NCI-H1105 treated with DMSO at 0.1 percent for 48 hours (cell line): ENCODE measurements around the gene UTY.
"Not testable (repeated sequence)": the region's sequence is repeated elsewhere in the genome, so short reads cannot be mapped to it uniquely, and the experiment has no call there.

ENCODE experiments used
- DNase-seq: peaks from one replicate; lab custom pipeline; 2025; lab: John Stamatoyannopoulos, UW

UTY gene

DNA sequence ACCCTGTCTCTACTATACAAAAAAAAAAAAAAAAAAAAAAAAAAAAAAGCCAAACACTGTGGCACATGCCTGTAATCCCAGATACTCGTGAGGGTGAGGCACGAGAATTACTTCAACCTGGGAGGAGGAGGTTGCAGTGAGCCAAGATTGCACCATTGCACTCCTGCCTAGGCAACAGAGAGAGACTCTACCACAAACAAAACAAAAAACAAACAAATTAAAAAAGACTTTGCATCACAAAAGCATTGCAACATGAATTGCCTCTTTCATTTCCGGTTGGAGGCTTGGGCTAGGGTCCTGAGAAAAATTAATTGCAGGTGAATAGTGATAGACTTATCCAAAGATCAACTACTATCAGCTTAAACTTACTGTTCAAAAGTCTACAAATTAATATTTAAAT lies 180.4 kb downstream of the UTY start:
- DNase-seq: no peak

DNA sequence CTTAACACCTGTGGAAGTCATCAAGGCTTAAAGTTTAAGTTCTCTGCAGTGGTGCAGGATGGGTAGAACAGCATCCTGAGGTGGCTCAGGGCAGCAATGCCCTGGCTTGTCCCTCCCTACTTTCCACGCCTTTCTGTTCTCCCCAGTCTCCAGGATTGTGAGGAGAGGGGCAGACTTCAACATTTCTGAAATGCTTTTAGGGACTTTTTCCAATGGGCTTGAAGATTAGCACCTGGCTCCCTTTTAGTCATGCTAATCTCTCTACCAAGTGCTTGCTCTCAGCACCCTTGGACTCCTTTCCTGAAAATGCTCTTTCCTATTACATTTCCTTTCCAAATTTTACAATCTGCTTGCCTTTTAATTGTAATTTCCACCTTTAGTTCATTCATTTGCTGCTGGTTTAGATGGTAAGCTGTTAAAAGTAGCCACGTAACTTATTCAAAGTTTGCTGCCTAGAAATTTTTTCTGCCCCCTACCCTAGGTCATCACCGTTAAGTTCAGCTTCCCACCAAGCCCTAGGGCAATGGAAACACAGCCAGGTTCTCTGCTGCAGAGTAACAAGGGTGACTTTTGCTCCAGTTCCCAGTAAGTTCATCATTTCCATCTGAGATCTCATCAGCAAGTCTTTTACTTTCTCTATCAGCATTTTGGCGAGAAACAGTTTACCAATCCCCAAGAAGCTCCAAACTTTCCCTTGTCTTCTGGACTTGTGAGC lies 183.5 kb downstream of the UTY start:
- no peak for DNase-seq

DNA sequence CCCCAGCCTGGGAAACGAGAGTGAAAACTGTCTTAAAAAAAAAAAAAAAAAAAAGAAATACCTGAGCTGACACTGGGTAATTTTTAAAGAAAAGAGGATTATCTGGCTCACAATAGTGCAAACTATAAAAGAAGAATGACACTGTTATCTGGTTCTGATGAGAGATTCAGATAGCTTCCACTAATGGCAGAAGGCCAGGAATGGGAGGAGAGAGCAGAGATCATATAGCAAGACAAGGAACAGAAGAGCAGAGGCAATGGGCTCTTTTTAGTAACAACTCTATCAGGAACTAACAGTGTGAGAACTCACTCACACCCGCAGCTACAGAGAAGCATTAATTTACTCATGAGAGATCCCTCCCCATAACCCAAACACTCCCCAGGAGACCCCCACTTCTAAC lies 184.8 kb downstream of the UTY start:
- DNase-seq: no peak

DNA sequence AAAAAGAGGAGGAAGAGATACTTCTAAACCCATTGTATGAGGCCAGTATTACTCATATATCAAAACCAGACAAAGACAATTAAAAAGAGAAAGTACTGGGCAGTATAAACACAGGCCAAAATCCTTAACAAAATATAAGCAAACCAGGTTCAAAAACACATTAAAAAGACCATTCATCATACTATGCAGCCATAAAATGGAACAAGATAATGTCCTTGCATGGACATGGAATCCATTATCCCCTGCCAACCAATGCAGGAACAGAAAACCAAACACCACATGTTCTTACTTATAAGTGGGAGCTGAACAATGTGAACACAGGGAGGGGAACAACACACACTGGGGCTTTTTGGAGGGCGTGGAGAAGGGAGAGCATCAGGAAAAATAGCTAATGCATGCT lies 188.6 kb downstream of the UTY start:
- DNase-seq: no peak

DNA sequence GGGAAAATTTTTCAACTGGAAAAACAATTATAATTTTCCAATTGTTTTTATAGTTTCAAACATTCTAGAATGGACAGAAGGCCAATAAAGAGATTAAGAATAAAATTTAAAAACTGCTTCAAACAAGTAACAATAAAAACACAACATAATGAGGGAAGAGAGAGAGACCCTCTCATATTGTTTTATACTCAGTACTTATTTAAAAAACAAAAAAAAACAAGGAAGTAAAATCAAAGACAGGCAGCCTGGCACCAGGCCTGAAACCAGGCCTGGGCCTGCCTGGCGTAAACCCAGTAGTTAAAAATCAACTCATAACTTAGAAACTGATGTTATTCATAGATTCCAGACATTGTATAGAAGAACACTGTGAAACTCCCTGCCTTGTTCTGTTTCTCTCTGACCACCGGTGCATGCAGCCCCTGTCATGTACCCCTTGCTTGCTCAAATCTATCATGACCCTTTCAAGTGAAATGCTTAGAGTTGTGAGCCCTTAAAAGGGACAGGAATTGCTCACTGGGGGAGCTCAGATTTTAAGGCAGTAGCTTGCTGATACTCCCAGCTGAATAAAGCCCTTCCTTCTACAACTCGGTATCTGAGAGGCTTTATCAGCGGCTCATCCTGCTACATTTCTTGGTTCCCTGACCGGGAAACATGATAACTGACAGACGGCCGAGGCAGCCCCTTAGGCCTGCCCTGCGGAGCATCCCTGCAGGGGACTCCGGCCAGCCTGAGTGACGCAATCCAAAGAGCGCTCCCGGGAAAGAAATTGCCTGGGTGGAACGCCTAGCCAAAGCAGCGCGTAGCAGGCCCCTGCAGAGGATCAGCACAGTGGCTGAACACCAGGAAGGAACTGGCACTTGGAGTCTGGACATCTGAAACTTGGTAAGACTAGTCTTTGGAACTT lies 197.4 kb downstream of the UTY start:
- DNase-seq: not testable (repeated sequence)

DNA sequence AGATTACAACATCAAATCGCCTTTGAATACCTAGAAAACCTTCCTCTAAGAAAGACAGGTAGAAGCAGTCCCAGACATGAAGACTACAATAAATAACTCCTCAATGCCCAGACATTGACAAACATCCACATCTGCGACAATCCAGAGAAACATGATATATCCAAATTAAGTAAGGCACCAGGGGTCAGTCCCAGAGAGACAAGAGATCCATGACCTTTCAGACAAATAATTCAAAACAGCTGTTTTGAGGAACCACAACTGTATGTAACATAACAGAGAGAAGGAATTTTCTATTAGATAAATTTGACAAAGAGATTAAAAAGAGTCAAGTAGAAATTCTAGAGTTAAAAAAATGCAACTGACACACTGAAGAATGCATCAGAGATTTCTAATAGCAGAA lies 200.3 kb downstream of the UTY start:
- no peak for DNase-seq

DNA sequence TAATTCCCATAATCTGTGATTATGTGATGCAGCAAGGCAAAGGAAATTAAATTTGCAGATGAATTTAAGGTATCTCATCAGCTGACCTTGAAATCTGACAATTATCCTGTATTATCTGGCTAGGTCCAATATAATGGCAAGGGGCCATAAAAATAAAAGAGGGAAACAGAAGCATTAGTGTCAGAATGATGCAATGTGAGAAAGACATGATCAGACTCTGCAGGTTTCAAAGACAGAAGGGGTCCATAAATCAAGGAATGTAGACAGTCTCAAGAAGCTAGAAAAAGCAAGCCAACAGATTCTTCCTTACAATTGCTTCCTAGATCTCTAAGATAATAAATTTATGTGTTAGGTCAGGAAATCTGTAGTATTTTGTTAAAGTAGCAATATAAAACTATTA lies 208.1 kb downstream of the UTY start:
- DNase-seq: no peak

DNA sequence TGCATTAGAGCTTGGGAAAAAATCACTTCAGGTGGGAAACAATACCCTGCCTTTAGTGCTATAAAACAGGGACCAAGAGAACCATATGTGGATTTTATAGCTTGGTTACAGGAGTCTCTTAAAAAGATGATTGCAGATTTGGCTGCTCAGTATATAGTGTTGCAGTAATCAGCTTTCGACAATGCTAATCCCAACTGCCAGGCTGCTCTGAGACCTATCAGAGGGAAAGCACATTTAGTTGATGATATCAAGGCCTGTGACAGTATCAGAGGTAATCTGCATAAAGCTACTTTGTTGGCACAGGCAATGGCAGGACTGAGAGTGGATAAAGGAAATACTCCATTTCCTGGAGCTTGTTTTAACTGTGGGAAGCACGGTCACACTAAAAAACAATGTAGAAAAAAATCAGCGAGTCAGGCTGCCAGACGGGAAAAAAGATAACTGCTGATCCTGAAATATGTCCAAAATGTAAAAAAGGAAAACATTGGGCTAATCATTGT lies 225.8 kb downstream of the UTY start:
- DNase-seq: not testable (repeated sequence)

DNA sequence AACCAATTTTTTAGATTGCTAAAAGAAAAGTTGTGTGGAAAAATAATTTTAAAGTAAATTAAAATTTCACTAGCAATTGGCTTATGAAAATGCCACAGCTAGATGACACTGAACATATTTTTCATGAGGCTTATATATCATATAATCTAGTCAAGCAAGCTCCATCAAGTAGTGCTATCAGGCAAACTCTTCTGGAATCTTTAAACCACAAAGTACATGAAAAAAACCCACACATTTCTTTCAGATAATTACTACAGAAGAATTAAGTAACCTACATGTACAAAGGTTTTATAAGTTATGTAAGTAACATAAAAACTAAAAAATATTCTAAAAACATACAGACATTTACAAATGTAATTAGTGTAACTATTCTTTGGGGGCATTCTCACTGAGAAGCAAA lies 229.4 kb downstream of the UTY start:
- no peak for DNase-seq

DNA sequence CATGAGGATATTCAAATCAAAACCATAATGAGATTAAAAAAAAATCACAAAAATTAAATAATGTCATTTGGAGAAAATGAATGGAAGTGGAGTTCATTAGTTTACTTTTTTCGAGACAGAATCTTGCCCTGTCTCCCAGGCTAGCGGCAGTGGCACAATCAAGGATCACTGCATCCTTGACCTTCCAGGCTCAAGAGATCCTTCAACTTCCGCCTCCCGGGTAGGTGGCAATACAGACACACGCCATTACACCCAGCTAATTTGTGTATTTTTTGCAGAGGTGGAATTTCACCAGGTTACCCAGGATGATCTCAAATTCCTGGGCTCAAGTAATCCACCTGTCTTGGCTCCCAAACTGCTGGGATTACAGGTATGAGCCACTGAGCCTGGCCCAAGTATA lies 236.1 kb downstream of the UTY start:
- DNase-seq: no peak

DNA sequence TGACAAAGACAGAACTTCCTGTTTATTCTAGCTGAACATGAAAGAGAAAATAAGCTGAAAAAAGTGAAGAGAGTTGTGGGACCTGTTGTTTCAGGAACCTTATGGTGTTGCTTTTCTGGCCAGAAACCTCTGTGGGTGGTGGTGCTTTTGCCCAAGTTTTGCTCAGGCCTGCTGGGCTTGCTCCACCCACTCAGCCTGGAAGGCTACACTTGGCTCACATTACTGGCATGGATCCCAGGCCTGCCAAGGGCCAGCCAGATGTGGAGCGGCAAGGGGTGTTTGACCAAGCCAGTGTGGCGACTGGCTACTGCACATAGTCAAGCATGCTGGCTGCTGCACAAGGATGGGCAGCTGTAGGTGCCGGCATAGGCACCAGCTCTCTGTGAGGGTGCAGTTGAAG lies 245.9 kb downstream of the UTY start:
- no peak for DNase-seq

DNA sequence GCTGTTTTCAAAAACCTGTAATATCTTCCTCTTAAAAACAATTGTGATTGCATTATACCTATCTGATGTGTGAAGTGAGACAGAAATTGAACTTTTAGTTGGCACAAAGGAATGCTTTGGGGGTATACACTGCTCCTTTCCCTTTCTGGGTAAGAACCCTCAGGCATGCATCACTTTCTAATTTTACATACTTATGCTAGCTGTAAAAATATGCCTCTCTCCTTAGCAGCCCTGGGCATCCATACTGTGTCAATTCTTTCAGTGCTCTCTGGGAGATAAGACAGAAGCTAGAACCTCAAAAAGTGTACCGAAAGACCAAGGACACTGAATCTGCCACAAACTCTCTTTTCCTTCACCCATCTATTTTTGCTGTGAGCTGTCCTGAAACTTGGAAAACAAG lies 246.7 kb downstream of the UTY start:
- DNase-seq: no peak

DNA sequence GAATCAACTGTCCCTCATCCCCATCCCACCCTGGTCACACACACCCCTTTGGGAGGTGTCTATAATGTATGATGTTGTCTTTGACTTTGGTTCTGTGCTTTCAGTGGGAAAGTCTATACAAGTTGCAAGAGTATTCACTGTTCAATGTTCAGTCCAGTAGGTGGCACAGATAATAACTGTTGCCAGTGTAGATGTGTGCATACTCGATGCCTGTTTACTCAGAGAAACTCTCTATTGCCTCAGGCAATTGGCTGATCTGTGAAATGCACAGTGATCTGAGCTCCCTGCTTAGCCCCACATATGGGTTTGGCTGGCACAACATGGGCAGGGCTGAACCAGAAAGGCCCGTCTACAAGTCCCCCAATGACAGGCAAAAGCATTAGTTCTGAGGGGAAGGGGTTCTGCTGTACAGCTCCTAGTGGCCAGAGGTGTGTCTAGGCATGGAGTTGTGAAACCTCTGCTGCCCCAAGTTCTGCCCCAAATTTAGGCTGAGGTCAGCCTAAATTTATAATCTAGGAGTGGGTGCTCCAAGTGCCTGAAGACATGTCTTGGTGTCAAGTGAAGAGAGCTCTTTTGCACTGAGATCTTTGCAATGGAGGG lies 252.4 kb downstream of the UTY start:
- DNase-seq: no peak

DNA sequence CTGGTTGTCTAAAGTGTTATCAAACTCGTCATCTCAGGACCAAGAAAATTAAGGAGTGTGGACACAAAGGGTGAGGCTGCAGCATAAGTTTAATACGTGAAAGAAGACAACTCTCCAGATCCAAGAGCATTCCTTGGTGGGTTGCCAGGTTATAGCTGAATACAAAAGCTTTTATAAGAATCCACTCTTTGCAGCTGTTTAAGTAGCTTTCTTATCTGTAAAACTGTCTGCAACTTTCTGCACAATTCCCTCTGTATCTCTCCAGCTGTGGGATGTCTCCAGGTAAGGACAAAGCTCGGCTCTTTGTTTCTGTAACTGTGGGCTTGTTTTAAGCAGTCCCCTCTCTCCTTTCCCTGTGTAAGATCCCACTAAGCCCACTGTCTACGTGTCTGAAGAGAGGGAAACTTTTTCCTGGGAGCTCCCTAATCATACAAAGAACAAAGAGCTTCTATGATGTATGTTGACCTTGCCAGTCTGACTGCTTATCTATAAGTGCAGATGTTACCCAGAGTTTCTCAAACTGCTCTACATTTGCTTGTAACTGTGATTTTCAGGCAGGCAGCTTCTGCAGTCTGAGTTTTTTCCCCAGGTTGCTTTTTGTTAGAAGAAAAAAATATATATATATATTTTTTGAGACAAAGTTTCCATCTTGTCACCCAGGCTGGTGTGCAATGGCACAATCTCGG lies 268.7 kb downstream of the UTY start:
- DNase-seq: no peak

DNA sequence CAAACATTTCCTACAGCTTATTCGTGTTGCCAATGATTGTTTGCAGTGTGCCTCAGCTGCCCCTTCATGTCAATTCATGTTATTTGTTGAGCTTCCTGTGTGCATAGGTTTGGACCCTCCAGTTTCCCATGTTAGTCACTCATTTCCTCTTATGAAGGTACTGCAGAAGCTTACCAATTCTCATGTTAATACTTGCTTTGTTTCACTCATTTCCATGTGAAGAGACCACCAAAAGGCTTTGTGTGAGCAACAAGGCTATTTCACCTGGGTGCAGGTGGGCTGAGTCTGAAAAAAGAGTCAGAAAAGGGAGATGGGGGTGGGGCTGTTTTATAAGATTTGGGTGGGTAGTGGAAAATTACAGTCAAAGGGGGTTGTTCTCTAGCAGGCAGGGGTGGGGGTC lies 274.6 kb downstream of the UTY start:
- DNase-seq: no peak
